K562 (cell line): Measurements from ENCODE around the gene CREG2. TPM values are rescaled to one million over a fixed set of nuclear protein-coding genes. Genes with fewer than 3 reads are reported as not detected.
A peak's percentile ranks its signal among the peaks of the same experiment; 100 is the strongest.

Experiments
- ATAC-seq: fragments of 200-7000 bp; cut with Tn5 transposase; 3 replicates; pipeline ENCODE4 v1.9.1; 2020; ENCODE audit warnings: moderate library complexity
- BruUV-seq: library from RNA; stranded (reverse); fragments of 400-500 nt; replicated peaks from 2 replicates; lab custom pipeline; 2021; lab: Mats Ljungman, UMichigan
- CTCF ChIA-PET: fragments of 300-600 bp; formaldehyde crosslinking; extraction: SDS; loops from one replicate; lab custom pipeline; 2021; ENCODE audit warnings: low intra/inter-chr PET ratio; lab: Yijun Ruan, JAX
- POLR2A ChIA-PET: fragments of 300-600, 350-650 bp; sonication (Branson Sonifier 250); formaldehyde crosslinking; extraction: SDS; loops from one replicate; lab custom pipeline; 2021; ENCODE audit warnings: antibody characterized with exemption, inconsistent platforms; lab: Yijun Ruan, JAX
- DNase-seq, 4 experiments: peaks; one replicate each; pipeline versions ENCODE4 v3.0.0 to v3.0.0-alpha.2; 2011 to 2018; ENCODE audit warnings: low spot score in 3 of 4, mixed read lengths in 3 of 4; ENCODE audit errors: extremely low read depth in 1 of 4
- FAIRE-seq: peaks from 2 replicates; lab custom pipeline; 2011; peaks lifted over from hg19 to GRCh38; lab: Jason Lieb, UNC
- H2AFZ ChIP-seq: 2 replicates; pipeline ENCODE4 v1.6.0; 2011; ENCODE audit warnings: low read depth, low read length, control low read depth, inconsistent platforms
- H3K27ac ChIP-seq: fragments of 200-600 bp; 3 replicates; pipeline ENCODE4 v1.8.0; 2011; ENCODE audit warnings: low read depth, mild to moderate bottlenecking, control low read depth, inconsistent platforms, low read length, moderate library complexity, mixed read lengths; ENCODE audit errors: extremely low read depth
- H3K27me3 ChIP-seq, 2 experiments: fragments of 300-600 bp in 1 of 2; 2 replicates in 1 of 2; 3 replicates in 1 of 2; pipeline versions ENCODE4 v1.6.0 to v1.8.0; 2011; ENCODE audit warnings: inconsistent platforms in 2 of 2, low read length in 2 of 2, mild to moderate bottlenecking in 1 of 2, mixed read lengths in 1 of 2, moderate library complexity in 1 of 2; ENCODE audit not compliant: control insufficient read depth in 2 of 2, insufficient read depth in 2 of 2
- H3K36me3 ChIP-seq: fragments of 300-600 bp; 3 replicates; pipeline ENCODE4 v1.8.0; 2011; ENCODE audit warnings: mild to moderate bottlenecking, low read length, inconsistent platforms; ENCODE audit not compliant: control insufficient read depth, insufficient read depth
- H3K4me1 ChIP-seq, 2 experiments: fragments of 200-600 bp in 1 of 2; replicated peaks in 1 of 2; 2 replicates in 1 of 2; 3 replicates in 1 of 2; pipeline versions ENCODE4 v1.5.1 to v1.8.0; 2011; ENCODE audit warnings: inconsistent platforms in 2 of 2, low read length in 2 of 2, mild to moderate bottlenecking in 1 of 2, mixed read lengths in 1 of 2, moderate library complexity in 1 of 2; ENCODE audit not compliant: control insufficient read depth in 2 of 2, insufficient read depth in 2 of 2
- H3K4me2 ChIP-seq: 2 replicates; pipeline ENCODE4 v1.6.1; 2011; ENCODE audit warnings: low read length, control low read depth, inconsistent platforms, mixed read lengths; ENCODE audit not compliant: insufficient read depth
- H3K4me3 ChIP-seq: fragments of 200-600 bp; sonication (generic), shearing (Covaris generic); 2 replicates; pipeline ENCODE4 v1.5.1; 2016; ENCODE audit warnings: control low read depth, inconsistent platforms
- H3K79me2 ChIP-seq: fragments of 200-600 bp; 3 replicates; pipeline ENCODE4 v1.8.0; 2011; ENCODE audit warnings: low read length, inconsistent platforms; ENCODE audit not compliant: control insufficient read depth, insufficient read depth
- H3K9ac ChIP-seq, 2 experiments: 2 replicates each; pipeline versions ENCODE4 v1.6.0 to v1.6.1; 2011; ENCODE audit warnings: low read depth in 2 of 2, low read length in 2 of 2, control low read depth in 1 of 2, inconsistent platforms in 1 of 2, mild to moderate bottlenecking in 1 of 2, mixed read lengths in 1 of 2; ENCODE audit not compliant: insufficient read depth in 1 of 2
- H3K9me1 ChIP-seq: one replicate; pipeline ENCODE4 v1.6.0; 2011; ENCODE audit warnings: inconsistent platforms, mild to moderate bottlenecking, low read length, moderate library complexity; ENCODE audit not compliant: control insufficient read depth, insufficient read depth
- H3K9me3 ChIP-seq: replicated peaks from 2 replicates; pipeline ENCODE4 v1.5.1; 2011; ENCODE audit warnings: low read depth, low read length, inconsistent platforms; ENCODE audit not compliant: control insufficient read depth, insufficient read depth
- H4K20me1 ChIP-seq: replicated peaks from 2 replicates; pipeline ENCODE4 v1.6.1; 2011; ENCODE audit warnings: low read length, inconsistent platforms, mixed read lengths; ENCODE audit not compliant: control insufficient read depth, insufficient read depth
- CEBPB ChIP-seq: fragments of 450-650 bp; IDR thresholded peaks from 2 replicates; pipeline ENCODE4 v1.6.1; 2016; ENCODE audit warnings: missing genetic modification characterization, missing compliant biosample characterization
- CEBPG ChIP-seq, 3 experiments: fragments of 200-800 bp in 1 of 3; sonication (Bioruptor generic) in 1 of 3; sonication (generic) in 1 of 3; formaldehyde crosslinking in 1 of 3; IDR thresholded peaks in 2 of 3; conservative IDR thresholded peaks in 1 of 3; 2 replicates each; pipeline versions ENCODE4 v1.6.1 to v1.8.0; 2016 to 2022; ENCODE audit warnings: missing compliant biosample characterization in 2 of 3, missing genetic modification characterization in 2 of 3, mild to moderate bottlenecking in 1 of 3, missing genetic modification reagents in 1 of 3
- POLR3A ChIP-seq: IDR thresholded peaks from 2 replicates; pipeline ENCODE4 v1.6.1; 2011; ENCODE audit warnings: borderline replicate concordance, mild to moderate bottlenecking, moderate library complexity; ENCODE audit not compliant: insufficient read length, insufficient read depth; ENCODE audit errors: extremely low read depth
- TSC22D4 ChIP-seq: fragments of 450-650 bp; IDR thresholded peaks from 2 replicates; pipeline ENCODE4 v1.6.1; 2016; ENCODE audit warnings: missing genetic modification characterization, missing biosample characterization, control low read depth
- XRCC4 ChIP-seq: IDR thresholded peaks from one replicate; pipeline ENCODE4 v1.6.1; 2011; ENCODE audit not compliant: insufficient read depth, insufficient read length; ENCODE audit errors: extremely low read depth
- WGBS: fragments of 100-300 bp; shearing (Covaris generic); methylation state at CpG from one replicate; pipeline ENCODE4 v1.1.6; 2016; ENCODE audit warnings: low coverage, mixed read lengths; ENCODE audit not compliant: insufficient coverage; ENCODE audit errors: missing lambda C conversion rate; 5-methylcytosine and 5-hydroxymethylcytosine counted together
- in situ Hi-C: fragments of 300-500 bp; cut with MboI; formaldehyde crosslinking; loops from 4 replicates; pipeline ENCODE4 v1.15.0; 2018; ENCODE audit warnings: inconsistent platforms, mixed read lengths
- intact Hi-C: fragments of 100-400 bp; cut with micrococcal nuclease; formaldehyde crosslinking; loops from 2 replicates; pipeline ENCODE4 v1.14.2; 2022
- polyA plus RNA-seq, 8 experiments: library from polyadenylated mRNA; depleted of rRNA in 4 of 8; stranded (reverse) in 5 of 8; unstranded in 3 of 8; fragments of >200 nt; fragmentation: Nextera tagmentation in 2 of 8; fragmentation: Illumina TruSeq in 1 of 8; extraction: Ambion mirVana in 2 of 8; extraction: Trizol in 1 of 8; gene quantifications; 2 replicates each; pipeline versions ENCODE4 v1.2.1 to v1.2.3, GENCODE V29; 2011 to 2014; ENCODE audit warnings: inconsistent platforms in 1 of 8, missing spikeins in 1 of 8
- total RNA-seq, 7 experiments: library from RNA; depleted of rRNA in 6 of 7; stranded (reverse); fragments of >200 nt in 6 of 7; fragmentation: Illumina TruSeq in 2 of 7; extraction: Trizol in 2 of 7; gene quantifications; 2 replicates each; pipeline versions ENCODE4 v1.2.1 to v1.2.3, GENCODE V29; 2011 to 2021; ENCODE audit warnings: low replicate concordance in 1 of 7
- TF ChIP-seq, protein P1 (sequence below), 2 experiments: fragments of 450-650 bp in 1 of 2; sonication (generic) in 1 of 2; formaldehyde crosslinking in 1 of 2; IDR thresholded peaks in 1 of 2; conservative IDR thresholded peaks in 1 of 2; 2 replicates each; pipeline versions ENCODE4 v1.6.1 to v1.8.1; 2016 to 2023; ENCODE audit warnings: mild to moderate bottlenecking in 2 of 2, moderate library complexity in 2 of 2, inconsistent platforms in 1 of 2, missing genetic modification reagents in 1 of 2

CREG2 gene
- total and polyA plus RNA-seq, 9 of the 15 experiments (the other 6 are each of a cell fraction or from before 2014, with no cell fraction given) = not detected

DNA sequence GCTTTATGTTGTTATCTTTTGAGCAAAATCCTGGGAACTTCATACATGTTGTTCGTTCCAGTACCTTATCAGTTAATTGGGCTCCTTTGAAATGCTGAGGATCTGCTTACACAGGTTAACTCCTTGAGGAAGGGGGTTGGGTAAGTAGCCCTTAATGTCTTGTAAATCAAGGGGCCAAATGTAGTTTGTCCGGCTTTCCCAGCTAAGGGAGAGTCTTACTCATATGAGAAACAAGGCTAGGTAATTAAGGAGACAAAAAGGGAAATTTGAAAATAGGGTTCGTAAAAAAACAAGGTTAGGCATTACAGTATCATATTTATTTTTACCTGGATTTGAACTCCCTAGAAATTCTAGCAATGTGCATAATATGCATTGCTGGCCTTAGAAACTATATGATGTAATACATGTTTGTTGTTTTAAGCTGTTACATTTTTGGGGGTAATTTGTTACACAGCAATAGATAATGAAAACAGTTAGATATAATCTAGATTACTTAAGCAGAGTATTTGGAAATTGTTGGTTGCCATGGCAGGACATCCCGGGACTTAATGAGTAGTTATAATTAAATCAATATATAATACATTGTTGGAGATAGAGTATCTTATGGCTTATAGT lies 47.9 kb downstream of the CREG2 start:
- ChIA-PET POLR2A (interaction anchor here (0.8 kb wide), 1 partner anchor 11 kb away, joined by 4 read pairs; no protein-coding TSS in a partner anchor), CTCF (no interaction called here)
- Histone ChIP-seq H3K27ac (no peak overlapping the region), H3K9me3 (no peaks in the 10 kb centered on the region), H3K9me1 (no peaks in the 10 kb centered on the region), H3K27me3 (peaks cover 5 to 30% of the 10 kb centered on the region in 2 experiments; a peak in 2 of 5 replicates), H3K4me3 (no peak overlapping the region), H3K4me2 (no peak overlapping the region), H2AFZ (no peak overlapping the region), H3K36me3 (no peaks in the 10 kb centered on the region), H3K9ac (no peak overlapping the region), H3K4me1 (peaks cover 0 to 4% of the 10 kb centered on the region in 2 experiments; a peak in 2 of 5 replicates), H3K79me2 (no peaks in the 10 kb centered on the region), H4K20me1 (no peaks in the 10 kb centered on the region)
- no TSS peak for BruUV-seq
- intact Hi-C loops = no loop called here
- DNase-seq (no peak), FAIRE-seq (no peak), ATAC-seq (no peak)
- 11% methylated on average over 4 of the region's 4 CpGs for WGBS
- TF ChIP-seq XRCC4 = no peak
- TF ChIP-seq POLR3A = no peak
- TF ChIP-seq, protein P1, sequence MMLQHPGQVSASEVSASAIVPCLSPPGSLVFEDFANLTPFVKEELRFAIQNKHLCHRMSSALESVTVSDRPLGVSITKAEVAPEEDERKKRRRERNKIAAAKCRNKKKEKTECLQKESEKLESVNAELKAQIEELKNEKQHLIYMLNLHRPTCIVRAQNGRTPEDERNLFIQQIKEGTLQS (IDR thresholded peaks at IDR 0.05) = 0 out of 2 replicates have a peak, but pooled peaks have one; percentile 8
- TF ChIP-seq, protein P1 (CRISPR knock-in tag; conservative IDR thresholded peaks at IDR 0.05) = no peak
- no peak for TF ChIP-seq TSC22D4 (tag)
- no peak for TF ChIP-seq CEBPG (CRISPR knock-in tag; IDR thresholded peaks at IDR 0.05)
- 0 out of 4 replicates have a peak, but pooled peaks of 1 of the 2 experiments have one; percentile 12 for TF ChIP-seq CEBPG (tag; conservative IDR thresholded peaks at IDR 0.05 in 1 of 2, IDR thresholded peaks at IDR 0.05 in 1 of 2)
- 0 out of 2 replicates have a peak, but pooled peaks have one; percentile 24 for TF ChIP-seq CEBPB
- in situ Hi-C loops = loop anchor here (10.0 kb wide), 1 partner anchor 305 kb away; no protein-coding TSS in a partner anchor
